ENCODE results near the gene HIRA. TPM values are rescaled to one million over a fixed set of nuclear protein-coding genes. Genes with fewer than 3 reads are reported as not detected.
"Not testable (repeated sequence)": the region's sequence is repeated elsewhere in the genome, so short reads cannot be mapped to it uniquely, and the experiment has no call there.

The HIRA gene
- total RNA-seq, 2 donors from 2014 or later = 23.8 to 25.7 TPM

- Histone ChIP-seq H3K9me3 (peaks cover 27% of the 10 kb centered on the region), H3K27me3 (replicated peaks; ENCODE audit: insufficient read depth) (no peaks in the 10 kb centered on the region), H3K4me1 (ENCODE audit: control insufficient read depth in 1 of 2, low read depth in 2 of 2) (no peaks in the 10 kb centered on the region), H3K36me3 (no peaks in the 10 kb centered on the region), H3K4me3 (no peak overlapping the region), H3K27ac (no peak overlapping the region)
- no peak for ATAC-seq (ENCODE audit: insufficient number of reproducible peaks, low FRiP score, low read depth)
- no peak for DNase-seq (ENCODE audit: low spot score)
- TF ChIP-seq CTCF (IDR thresholded peaks at IDR 0.05) = no peak
Measured at GRCh38 chr22:19317865-19318264, 113.7 kb downstream of the HIRA start.

GRCh38 chr22:19307872-19308271, 123.7 kb downstream of the HIRA start:
- DNase-seq (ENCODE audit: low spot score) = no peak
- H3K9me3 ChIP-seq = no peaks in the 10 kb centered on the region
- H3K27ac ChIP-seq = no peak overlapping the region
- no peaks in the 10 kb centered on the region for H3K4me1 ChIP-seq (ENCODE audit: control insufficient read depth in 1 of 2, low read depth in 2 of 2)
- ATAC-seq (ENCODE audit: insufficient number of reproducible peaks, low FRiP score, low read depth) = no peak
- TF ChIP-seq CTCF (IDR thresholded peaks at IDR 0.05) = no peak
- no peak overlapping the region for H3K4me3 ChIP-seq
- no peaks in the 10 kb centered on the region for H3K27me3 ChIP-seq (replicated peaks; ENCODE audit: insufficient read depth)
- H3K36me3 ChIP-seq = no peaks in the 10 kb centered on the region

GRCh38 chr22:19306535-19306934, 125.0 kb downstream of the HIRA start:
- H3K4me3 ChIP-seq; H3K36me3 ChIP-seq; H3K9me3 ChIP-seq; H3K27ac ChIP-seq; ATAC-seq (ENCODE audit: insufficient number of reproducible peaks, low FRiP score, low read depth); H3K4me1 ChIP-seq (ENCODE audit: control insufficient read depth in 1 of 2, low read depth in 2 of 2); H3K27me3 ChIP-seq (replicated peaks; ENCODE audit: insufficient read depth); DNase-seq (ENCODE audit: low spot score): not testable (repeated sequence)

- ATAC-seq (ENCODE audit: insufficient number of reproducible peaks, low FRiP score, low read depth) = no peak
- Histone ChIP-seq H3K27me3 (replicated peaks; ENCODE audit: insufficient read depth) (no peaks in the 10 kb centered on the region), H3K36me3 (no peaks in the 10 kb centered on the region), H3K27ac (no peak overlapping the region), H3K4me3 (no peak overlapping the region), H3K4me1 (ENCODE audit: control insufficient read depth in 1 of 2, low read depth in 2 of 2) (no peaks in the 10 kb centered on the region), H3K9me3 (no peaks in the 10 kb centered on the region)
- DNase-seq (ENCODE audit: low spot score) = no peak
- no peak for TF ChIP-seq CTCF (IDR thresholded peaks at IDR 0.05)
Measured at GRCh38 chr22:19304547-19304946, 127.0 kb downstream of the HIRA start.

- ATAC-seq (ENCODE audit: insufficient number of reproducible peaks, low FRiP score, low read depth) (no peak), DNase-seq (ENCODE audit: low spot score) (no peak)
- no peaks in the 10 kb centered on the region for H3K4me1 ChIP-seq (ENCODE audit: control insufficient read depth in 1 of 2, low read depth in 2 of 2)
- no peaks in the 10 kb centered on the region for H3K9me3 ChIP-seq
- no peak overlapping the region for H3K4me3 ChIP-seq
- no peak overlapping the region for H3K27ac ChIP-seq
- no peaks in the 10 kb centered on the region for H3K36me3 ChIP-seq
- H3K27me3 ChIP-seq (replicated peaks; ENCODE audit: insufficient read depth) = no peaks in the 10 kb centered on the region
- no peak for TF ChIP-seq CTCF (IDR thresholded peaks at IDR 0.05)
Measured at GRCh38 chr22:19303785-19304184, 127.7 kb downstream of the HIRA start.

- Histone ChIP-seq H3K9me3 (no peaks in the 10 kb centered on the region), H3K4me1 (ENCODE audit: control insufficient read depth in 1 of 2, low read depth in 2 of 2) (peaks cover 0 to 8% of the 10 kb centered on the region in 2 donors), H3K36me3 (no peaks in the 10 kb centered on the region), H3K4me3 (no peak overlapping the region), H3K27ac (no peak overlapping the region), H3K27me3 (replicated peaks; ENCODE audit: insufficient read depth) (no peaks in the 10 kb centered on the region)
- ATAC-seq (ENCODE audit: insufficient number of reproducible peaks, low FRiP score, low read depth) = no peak
- no peak for DNase-seq (ENCODE audit: low spot score)
- no peak for TF ChIP-seq CTCF (IDR thresholded peaks at IDR 0.05)
Measured at GRCh38 chr22:19295733-19296132, 135.8 kb downstream of the HIRA start.
